ENCODE data around the gene LCN9.

DNA sequence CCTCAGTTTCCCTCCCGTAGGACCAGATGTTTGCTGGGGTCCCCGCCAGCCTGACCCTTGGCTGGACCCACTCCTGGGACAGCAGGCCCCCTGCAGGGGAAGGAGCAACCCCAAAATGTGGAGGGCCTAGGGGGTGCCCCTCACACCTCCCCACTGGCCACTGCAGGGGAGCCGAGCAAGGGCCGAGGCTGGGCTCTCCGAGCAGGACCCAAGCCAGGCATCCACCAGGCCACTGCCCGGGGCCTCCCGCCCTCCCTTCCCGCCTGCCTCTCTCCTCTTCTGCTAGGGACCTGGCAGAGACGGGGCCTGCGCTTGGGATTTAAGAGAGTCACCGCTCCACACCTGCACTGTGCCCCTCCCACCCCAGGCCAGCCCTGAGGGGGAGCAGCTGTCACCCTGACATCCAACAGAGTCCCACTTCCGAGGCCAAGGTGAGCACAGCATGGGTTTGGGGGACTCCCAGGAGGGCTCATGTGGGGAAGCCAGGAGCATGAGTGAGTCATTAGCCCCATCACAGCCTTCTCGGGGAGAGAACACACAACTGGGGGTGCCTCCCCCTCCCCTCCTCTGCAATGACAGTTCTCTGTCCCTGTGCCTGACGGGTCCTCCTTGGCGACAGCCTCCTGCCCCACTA, 20.4 kb downstream of the LCN9 start:
- TF ChIP-seq, protein P1, sequence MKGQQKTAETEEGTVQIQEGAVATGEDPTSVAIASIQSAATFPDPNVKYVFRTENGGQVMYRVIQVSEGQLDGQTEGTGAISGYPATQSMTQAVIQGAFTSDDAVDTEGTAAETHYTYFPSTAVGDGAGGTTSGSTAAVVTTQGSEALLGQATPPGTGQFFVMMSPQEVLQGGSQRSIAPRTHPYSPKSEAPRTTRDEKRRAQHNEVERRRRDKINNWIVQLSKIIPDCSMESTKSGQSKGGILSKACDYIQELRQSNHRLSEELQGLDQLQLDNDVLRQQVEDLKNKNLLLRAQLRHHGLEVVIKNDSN (CRISPR knock-in tag; IDR thresholded peaks at IDR 0.05), result no peak
- TF ChIP-seq TEAD1 (CRISPR knock-in tag; IDR thresholded peaks at IDR 0.05) (no peak), ZNF423 (CRISPR knock-in tag; IDR thresholded peaks at IDR 0.05) (no peak), CTCF (IDR thresholded peaks at IDR 0.05) (no peak)

Data from WTC11 (cell line).